SK-N-SH treated with all-trans-retinoic acid at 6 μM for 48 hours (cell line): ENCODE measurements around the gene KCND2.

Experiments used
- CSDC2 ChIP-seq: fragments of 250-450 bp; sonication (Bioruptor Pico); IDR thresholded peaks from 2 replicates; pipeline ENCODE4 v1.5.0; 2020; ENCODE audit warnings: mild to moderate bottlenecking, moderate library complexity
- SNAI2 ChIP-seq: fragments of 250-450 bp; sonication (Bioruptor Pico); IDR thresholded peaks from 2 replicates; pipeline ENCODE4 v1.5.0; 2020; ENCODE audit warnings: mild to moderate bottlenecking, moderate library complexity
- TF ChIP-seq, protein P1 (sequence below): fragments of 250-450 bp; sonication (Bioruptor Pico); IDR thresholded peaks from 2 replicates; pipeline ENCODE4 v1.5.0; 2020; ENCODE audit warnings: mild to moderate bottlenecking, moderate library complexity

DNA sequence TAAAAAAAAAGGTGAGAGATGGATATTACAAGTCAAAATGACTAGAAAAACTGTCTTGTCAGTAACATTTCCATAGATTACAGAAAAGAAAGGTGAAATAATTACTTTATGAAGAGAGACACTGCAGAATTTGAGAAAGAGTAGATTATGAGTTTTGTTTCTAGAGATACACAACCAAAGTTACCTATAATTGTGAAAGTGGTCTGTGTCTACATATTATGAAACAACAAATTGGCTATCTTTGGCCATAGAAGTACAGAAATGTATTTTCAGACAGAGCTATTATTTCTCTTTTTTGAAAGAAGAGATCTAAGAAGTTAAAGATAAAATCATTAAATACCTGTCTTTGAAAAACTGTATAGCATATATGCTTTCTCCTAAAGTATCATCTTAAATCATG is 30.1 kb downstream of the KCND2 start:
- TF ChIP-seq SNAI2 (CRISPR knock-in tag) = no peak
- no peak for TF ChIP-seq CSDC2
- TF ChIP-seq, protein P1, sequence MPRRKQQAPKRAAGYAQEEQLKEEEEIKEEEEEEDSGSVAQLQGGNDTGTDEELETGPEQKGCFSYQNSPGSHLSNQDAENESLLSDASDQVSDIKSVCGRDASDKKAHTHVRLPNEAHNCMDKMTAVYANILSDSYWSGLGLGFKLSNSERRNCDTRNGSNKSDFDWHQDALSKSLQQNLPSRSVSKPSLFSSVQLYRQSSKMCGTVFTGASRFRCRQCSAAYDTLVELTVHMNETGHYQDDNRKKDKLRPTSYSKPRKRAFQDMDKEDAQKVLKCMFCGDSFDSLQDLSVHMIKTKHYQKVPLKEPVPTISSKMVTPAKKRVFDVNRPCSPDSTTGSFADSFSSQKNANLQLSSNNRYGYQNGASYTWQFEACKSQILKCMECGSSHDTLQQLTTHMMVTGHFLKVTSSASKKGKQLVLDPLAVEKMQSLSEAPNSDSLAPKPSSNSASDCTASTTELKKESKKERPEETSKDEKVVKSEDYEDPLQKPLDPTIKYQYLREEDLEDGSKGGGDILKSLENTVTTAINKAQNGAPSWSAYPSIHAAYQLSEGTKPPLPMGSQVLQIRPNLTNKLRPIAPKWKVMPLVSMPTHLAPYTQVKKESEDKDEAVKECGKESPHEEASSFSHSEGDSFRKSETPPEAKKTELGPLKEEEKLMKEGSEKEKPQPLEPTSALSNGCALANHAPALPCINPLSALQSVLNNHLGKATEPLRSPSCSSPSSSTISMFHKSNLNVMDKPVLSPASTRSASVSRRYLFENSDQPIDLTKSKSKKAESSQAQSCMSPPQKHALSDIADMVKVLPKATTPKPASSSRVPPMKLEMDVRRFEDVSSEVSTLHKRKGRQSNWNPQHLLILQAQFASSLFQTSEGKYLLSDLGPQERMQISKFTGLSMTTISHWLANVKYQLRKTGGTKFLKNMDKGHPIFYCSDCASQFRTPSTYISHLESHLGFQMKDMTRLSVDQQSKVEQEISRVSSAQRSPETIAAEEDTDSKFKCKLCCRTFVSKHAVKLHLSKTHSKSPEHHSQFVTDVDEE (CRISPR knock-in tag) = no peak
